Measurements from ENCODE around the gene PTPRN2. TPM values are rescaled to one million over a fixed set of nuclear protein-coding genes. Genes with fewer than 3 reads are reported as not detected.

PTPRN2 gene
- total RNA-seq, 1 donor from 2014 or later: 7.8 TPM

GRCh38 chr7:157630301-157630853 lies 957.2 kb downstream of the PTPRN2 start:
- DNase-seq (ENCODE audit: low spot score): no peak

- DNase-seq (ENCODE audit: low spot score): no peak
Measured at GRCh38 chr7:157628456-157628855, 959.2 kb downstream of the PTPRN2 start.

GRCh38 chr7:157627646-157628045 lies 960.0 kb downstream of the PTPRN2 start:
- no peak for DNase-seq (ENCODE audit: low spot score)

GRCh38 chr7:157627033-157627432 lies 960.6 kb downstream of the PTPRN2 start:
- DNase-seq (ENCODE audit: low spot score): no peak

GRCh38 chr7:157625973-157626742 lies 961.5 kb downstream of the PTPRN2 start:
- no peak for DNase-seq (ENCODE audit: low spot score)

GRCh38 chr7:157623556-157623955 lies 964.1 kb downstream of the PTPRN2 start:
- DNase-seq (ENCODE audit: low spot score): no peak

GRCh38 chr7:157622408-157623205 lies 965.0 kb downstream of the PTPRN2 start:
- DNase-seq (ENCODE audit: low spot score): peak; percentile 37

- no peak for DNase-seq (ENCODE audit: low spot score)
Measured at GRCh38 chr7:157622000-157622399, 965.6 kb downstream of the PTPRN2 start.

GRCh38 chr7:157621131-157621681 lies 966.4 kb downstream of the PTPRN2 start:
- peak; percentile 34 for DNase-seq (ENCODE audit: low spot score)

- no peak for DNase-seq (ENCODE audit: low spot score)
Measured at GRCh38 chr7:157620616-157621015, 967.0 kb downstream of the PTPRN2 start.

GRCh38 chr7:157619753-157620525 lies 967.7 kb downstream of the PTPRN2 start:
- DNase-seq (ENCODE audit: low spot score): peak; percentile 37

GRCh38 chr7:157618823-157619606 lies 968.6 kb downstream of the PTPRN2 start:
- DNase-seq (ENCODE audit: low spot score): no peak

- DNase-seq (ENCODE audit: low spot score): no peak
Measured at GRCh38 chr7:157618091-157618726, 969.4 kb downstream of the PTPRN2 start.

GRCh38 chr7:157617401-157617800 lies 970.2 kb downstream of the PTPRN2 start:
- DNase-seq (ENCODE audit: low spot score): no peak

GRCh38 chr7:157616931-157617330 lies 970.7 kb downstream of the PTPRN2 start:
- DNase-seq (ENCODE audit: low spot score): no peak

GRCh38 chr7:157616426-157616825 lies 971.2 kb downstream of the PTPRN2 start:
- peak; percentile 38 for DNase-seq (ENCODE audit: low spot score)

GRCh38 chr7:157615852-157616251 lies 971.8 kb downstream of the PTPRN2 start:
- DNase-seq (ENCODE audit: low spot score): no peak

GRCh38 chr7:157615101-157615817 lies 972.4 kb downstream of the PTPRN2 start:
- DNase-seq (ENCODE audit: low spot score): no peak

GRCh38 chr7:157614457-157615020 lies 973.1 kb downstream of the PTPRN2 start:
- DNase-seq (ENCODE audit: low spot score): no peak
